HG03521 (cell line): ENCODE results near the gene CDH16.
"Not testable (repeated sequence)": the region's sequence is repeated elsewhere in the genome, so short reads cannot be mapped to it uniquely, and the experiment has no call there.

Experiments
- ATAC-seq: cut with Tn5 transposase; IDR thresholded peaks from one replicate; pipeline ENCODE4 v1.9.1; 2021; ENCODE audit warnings: mild to moderate bottlenecking, moderate library complexity; ENCODE audit not compliant: unreplicated experiment

Gene CDH16

GRCh38 chr16:66898207-66898606 is 20.5 kb downstream of the CDH16 start:
- ATAC-seq, result no peak

DNA sequence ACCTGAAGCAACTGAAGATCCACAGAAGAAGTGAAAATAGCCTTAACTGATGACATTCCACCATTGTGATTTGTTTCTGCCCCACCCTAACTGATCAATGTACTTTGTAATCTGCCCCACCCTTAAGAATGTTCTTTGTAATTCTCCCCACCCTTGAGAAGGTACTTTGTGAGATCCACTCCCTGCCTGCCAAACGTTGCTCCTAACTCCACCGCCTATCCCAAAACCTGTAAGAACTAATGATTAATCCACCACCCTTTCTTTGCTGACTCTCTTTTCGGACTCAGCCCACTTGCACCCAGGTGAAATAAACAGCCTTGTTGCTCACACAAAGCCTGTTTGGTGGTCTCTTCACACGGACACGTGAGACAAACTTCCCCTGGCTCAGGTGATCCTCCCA is 22.0 kb downstream of the CDH16 start:
- not testable (repeated sequence) for ATAC-seq

DNA sequence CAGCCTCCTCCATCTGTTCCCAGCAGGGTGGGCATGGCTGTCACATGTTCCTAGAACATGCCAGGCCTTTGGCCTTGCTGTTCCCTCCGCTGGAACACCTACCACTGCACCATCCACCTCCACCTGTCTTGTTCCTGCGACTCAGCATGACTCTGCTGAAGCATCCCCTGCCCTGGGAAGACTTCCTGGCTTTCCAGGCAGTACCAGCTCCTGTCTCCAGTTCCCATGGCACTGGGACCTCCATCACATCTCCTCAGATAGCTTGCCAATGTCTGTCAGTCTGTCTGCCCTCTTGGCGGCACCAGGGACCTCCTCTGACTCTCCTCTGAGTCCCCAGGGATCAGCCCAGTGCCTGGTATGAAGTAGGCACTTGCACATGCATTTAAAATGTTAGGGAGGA is 22.7 kb downstream of the CDH16 start:
- no peak for ATAC-seq

DNA sequence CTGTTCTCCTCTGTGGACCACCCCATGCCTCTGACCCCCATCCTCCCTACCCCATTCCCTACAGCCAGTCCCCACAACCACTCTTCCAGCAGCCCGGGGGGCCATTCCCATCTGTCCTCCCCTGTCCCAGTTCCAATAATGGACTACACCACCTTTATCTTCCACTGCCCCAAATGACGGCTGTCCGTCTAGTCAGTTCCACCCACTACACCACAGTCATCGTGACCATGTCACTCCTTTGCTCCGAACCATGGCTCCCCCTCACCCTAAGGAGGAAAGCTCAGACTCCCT is 23.1 kb downstream of the CDH16 start:
- no peak for ATAC-seq

- ATAC-seq, result no peak
Observed at GRCh38 chr16:66894948-66895688, 23.6 kb downstream of the CDH16 start.

DNA sequence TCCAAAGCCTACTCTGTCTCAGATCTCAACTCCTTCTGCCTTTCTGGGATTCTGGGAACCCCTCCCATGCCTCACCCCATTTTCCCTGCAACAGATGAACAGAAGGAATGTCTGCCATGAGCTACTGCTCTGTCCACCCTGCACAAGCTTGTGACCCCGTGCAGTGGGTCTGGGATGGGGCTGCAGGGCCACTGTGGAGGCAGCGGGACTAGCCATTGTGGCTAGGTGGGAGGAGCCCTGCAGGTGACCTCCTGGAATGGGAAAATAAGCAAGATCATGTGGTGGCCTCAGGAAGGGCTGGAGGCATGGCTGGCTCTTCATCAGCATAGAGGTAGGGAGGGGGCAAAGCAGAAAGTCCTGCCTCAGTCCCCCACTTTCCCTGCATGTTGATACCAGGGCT is 24.6 kb downstream of the CDH16 start:
- no peak for ATAC-seq

DNA sequence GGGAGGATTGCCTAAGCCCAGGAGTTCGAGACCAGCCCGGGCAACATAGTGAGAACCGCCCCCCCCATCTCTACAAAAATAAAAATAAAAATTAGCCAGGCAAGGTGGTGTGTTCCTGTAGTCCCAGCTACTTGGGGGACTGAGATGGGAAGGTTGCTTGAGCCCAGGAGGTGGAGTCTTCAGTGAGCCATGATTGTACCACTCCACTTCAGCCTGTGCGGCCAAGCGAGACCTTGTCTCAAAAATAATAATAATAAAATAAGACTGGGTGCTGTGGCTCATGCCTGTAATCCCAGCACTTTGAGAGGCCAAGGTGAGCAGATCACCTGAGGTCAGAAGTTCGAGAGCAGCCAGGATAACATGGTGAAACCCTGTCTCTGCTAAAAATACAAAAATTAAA is 26.9 kb downstream of the CDH16 start:
- ATAC-seq, result no peak

- ATAC-seq, result no peak
Observed at GRCh38 chr16:66891360-66891759, 27.3 kb downstream of the CDH16 start.

GRCh38 chr16:66890799-66891198 is 27.9 kb downstream of the CDH16 start:
- ATAC-seq, result no peak

DNA sequence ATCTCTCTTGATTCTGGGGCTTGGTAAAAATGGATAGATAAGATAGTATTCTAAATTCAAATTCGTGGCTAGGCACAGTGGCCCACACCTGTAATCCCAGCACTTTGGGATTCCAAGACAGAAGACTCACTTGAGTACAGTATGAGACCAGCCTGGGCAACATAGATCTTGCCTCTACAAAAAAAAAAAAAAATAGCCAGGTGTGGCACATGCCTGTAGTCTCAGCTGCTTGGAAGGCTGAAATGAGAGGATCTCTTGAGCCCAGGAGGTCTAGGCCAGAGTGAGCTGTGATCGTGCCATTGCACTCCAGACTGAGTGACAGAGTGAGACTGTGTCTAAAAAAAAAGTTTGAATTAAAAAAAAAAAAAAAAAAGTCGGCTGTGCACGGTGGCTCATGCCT is 29.1 kb downstream of the CDH16 start:
- no peak for ATAC-seq

GRCh38 chr16:66888647-66889615 is 29.8 kb downstream of the CDH16 start:
- ATAC-seq, result no peak

- ATAC-seq, result no peak
Observed at GRCh38 chr16:66886914-66887313, 31.8 kb downstream of the CDH16 start.

- no peak for ATAC-seq
Observed at GRCh38 chr16:66886321-66886720, 32.4 kb downstream of the CDH16 start.

GRCh38 chr16:66885491-66885890 is 33.2 kb downstream of the CDH16 start:
- no peak for ATAC-seq

- ATAC-seq, result no peak
Observed at GRCh38 chr16:66882702-66883101, 36.0 kb downstream of the CDH16 start.

- ATAC-seq, result no peak
Observed at GRCh38 chr16:66881964-66882508, 36.6 kb downstream of the CDH16 start.

- ATAC-seq, result no peak
Observed at GRCh38 chr16:66881560-66881959, 37.1 kb downstream of the CDH16 start.

GRCh38 chr16:66881014-66881417 is 37.7 kb downstream of the CDH16 start:
- ATAC-seq, result no peak

- ATAC-seq, result peak; percentile 91
Observed at GRCh38 chr16:66880288-66881013, 38.2 kb downstream of the CDH16 start, which contains the start of gene PDP2. PDP2 (plus strand) TSS chr16:66880515; CDS start chr16:66884285, 3,770 bp downstream.

GRCh38 chr16:66878067-66878466 is 40.6 kb downstream of the CDH16 start:
- ATAC-seq, result no peak
